Right renal pelvis (tissue), 4 donors: Measurements from ENCODE around the gene RIOK3. TPM values are rescaled to one million over a fixed set of nuclear protein-coding genes. Genes with fewer than 3 reads are reported as not detected.
"Not testable (repeated sequence)": the region's sequence is repeated elsewhere in the genome, so short reads cannot be mapped to it uniquely, and the experiment has no call there.

Experiments
- DNase-seq, 4 donors: peaks; one replicate each; pipeline ENCODE4 v3.0.0-alpha.2; 2013; ENCODE audit warnings: low read depth in 4 of 4, low spot score in 3 of 4, missing footprints in 1 of 4
- polyA plus RNA-seq, 4 donors: library from polyadenylated mRNA; unstranded; fragments of 120-200 nt; gene quantifications; one replicate each; pipeline ENCODE4 v1.2.1, GENCODE V29; 2013; ENCODE audit not compliant: insufficient read length in 4 of 4

Gene RIOK3
- polyA plus RNA-seq, 4 donors = 67.5 to 83.7 (median 75.9) TPM

- no peak for DNase-seq
These were observed 40.6 kb downstream of the RIOK3 start for GRCh38 chr18:23493654-23494053.

- DNase-seq = no peak
These were observed 41.9 kb downstream of the RIOK3 start for GRCh38 chr18:23494992-23495391.

- no peak for DNase-seq
These were observed 42.8 kb downstream of the RIOK3 start for GRCh38 chr18:23495723-23496440.

GRCh38 chr18:23498117-23498516, 45.0 kb downstream of the RIOK3 start:
- no peak for DNase-seq

GRCh38 chr18:23498877-23499276, 45.8 kb downstream of the RIOK3 start:
- DNase-seq = no peak

GRCh38 chr18:23499291-23499781, 46.2 kb downstream of the RIOK3 start:
- DNase-seq = no peak

GRCh38 chr18:23501626-23502025, 48.5 kb downstream of the RIOK3 start:
- no peak for DNase-seq

- DNase-seq = no peak
These were observed 49.5 kb downstream of the RIOK3 start for GRCh38 chr18:23502516-23503037.

- peak; percentile 86 to 95 (median 88) for DNase-seq
These were observed 50.2 kb downstream of the RIOK3 start, which contains the start of gene RMC1 for GRCh38 chr18:23503038-23503962. Gene RMC1, plus strand, starts transcription at chr18:23503511. Its CDS starts 108 bp downstream, at chr18:23503619.

GRCh38 chr18:23503963-23504344, 50.9 kb downstream of the RIOK3 start:
- DNase-seq = no peak

- no peak for DNase-seq
These were observed 51.6 kb downstream of the RIOK3 start for GRCh38 chr18:23504720-23505119.

GRCh38 chr18:23506393-23506792, 53.3 kb downstream of the RIOK3 start:
- DNase-seq = no peak

- not testable (repeated sequence) for DNase-seq
These were observed 57.8 kb downstream of the RIOK3 start for GRCh38 chr18:23510923-23511322.

- not testable (repeated sequence) for DNase-seq
These were observed 59.1 kb downstream of the RIOK3 start for GRCh38 chr18:23512216-23512615.

GRCh38 chr18:23512641-23513040, 59.6 kb downstream of the RIOK3 start:
- no peak for DNase-seq

- peak in 3 of 4 donors; percentile 59 to 67 (median 64) for DNase-seq
These were observed 62.9 kb downstream of the RIOK3 start for GRCh38 chr18:23515911-23516546.

- DNase-seq = no peak
These were observed 66.6 kb downstream of the RIOK3 start for GRCh38 chr18:23519734-23520133.

- DNase-seq = no peak
These were observed 68.2 kb downstream of the RIOK3 start for GRCh38 chr18:23521271-23521670.

GRCh38 chr18:23521907-23522306, 68.8 kb downstream of the RIOK3 start:
- DNase-seq = no peak

- no peak for DNase-seq
These were observed 70.5 kb downstream of the RIOK3 start for GRCh38 chr18:23523429-23524212.
